Mesenchymal stem cell (in vitro differentiated cells and primary cell): ENCODE data around the gene EFHC1.

ENCODE experiments used
- DNase-seq: peaks from one replicate; pipeline ENCODE4 v3.0.0-alpha.2; 2013
- H2AFZ ChIP-seq: one replicate; pipeline ENCODE4 v1.6.1; 2013; ENCODE audit warnings: low read depth, mild to moderate bottlenecking, control low read depth, inconsistent platforms, low read length, moderate library complexity
- H2AK5ac ChIP-seq: 2 replicates; pipeline ENCODE4 v1.6.1; 2013; ENCODE audit warnings: low read length, moderate library complexity, mild to moderate bottlenecking, inconsistent platforms; ENCODE audit not compliant: severe bottlenecking
- H2BK120ac ChIP-seq: one replicate; pipeline ENCODE4 v1.6.1; 2013; ENCODE audit warnings: low read depth, mild to moderate bottlenecking, inconsistent platforms, low read length, moderate library complexity
- H2BK12ac ChIP-seq, 2 experiments: one replicate each; pipeline ENCODE4 v1.6.1; 2013; ENCODE audit warnings: inconsistent platforms in 2 of 2, low read length in 2 of 2, mild to moderate bottlenecking in 2 of 2, moderate library complexity in 2 of 2, control low read depth in 1 of 2
- H2BK15ac ChIP-seq: one replicate; pipeline ENCODE4 v1.6.1; 2013; ENCODE audit warnings: mild to moderate bottlenecking, low read depth, inconsistent platforms; ENCODE audit not compliant: poor library complexity, severe bottlenecking
- H2BK5ac ChIP-seq: 2 replicates; pipeline ENCODE4 v1.6.1; 2013; ENCODE audit warnings: low read depth, mild to moderate bottlenecking, low read length, control low read depth, inconsistent platforms; ENCODE audit not compliant: poor library complexity, severe bottlenecking
- H3K14ac ChIP-seq, 2 experiments: one replicate each; pipeline ENCODE4 v1.6.1; 2013; ENCODE audit warnings: inconsistent platforms in 2 of 2, low read length in 2 of 2, control low read depth in 1 of 2, mild to moderate bottlenecking in 1 of 2, moderate library complexity in 1 of 2
- H3K18ac ChIP-seq, 2 experiments: one replicate each; pipeline ENCODE4 v1.6.1; 2013; ENCODE audit warnings: inconsistent platforms in 2 of 2, low read length in 2 of 2, control low read depth in 1 of 2, low read depth in 1 of 2, mild to moderate bottlenecking in 1 of 2
- H3K23ac ChIP-seq, 2 experiments: one replicate each; pipeline ENCODE4 v1.6.1; 2013; ENCODE audit warnings: inconsistent platforms in 2 of 2, low read length in 2 of 2, mild to moderate bottlenecking in 2 of 2, moderate library complexity in 2 of 2, control low read depth in 1 of 2
- H3K27ac ChIP-seq: 2 replicates; pipeline ENCODE4 v1.5.1; 2013; ENCODE audit warnings: mild to moderate bottlenecking, moderate library complexity, low read length, control low read depth, inconsistent platforms; ENCODE audit not compliant: poor library complexity, severe bottlenecking
- H3K27me3 ChIP-seq, 2 experiments: 2 replicates each; pipeline versions ENCODE4 v1.6.1 to v1.7.0; 2013; ENCODE audit warnings: low read length in 2 of 2, mild to moderate bottlenecking in 2 of 2, moderate library complexity in 2 of 2, control low read depth in 1 of 2, inconsistent platforms in 1 of 2; ENCODE audit not compliant: control insufficient read depth in 1 of 2, insufficient read depth in 1 of 2
- H3K36me3 ChIP-seq, 2 experiments: 2 replicates each; pipeline versions ENCODE4 v1.6.1 to v1.7.0; 2013; ENCODE audit warnings: low read length in 2 of 2, control low read depth in 1 of 2, inconsistent platforms in 1 of 2, low read depth in 1 of 2, mild to moderate bottlenecking in 1 of 2; ENCODE audit not compliant: insufficient read depth in 2 of 2, control insufficient read depth in 1 of 2
- H3K4ac ChIP-seq, 2 experiments: one replicate each; pipeline ENCODE4 v1.6.1; 2013; ENCODE audit warnings: inconsistent platforms in 2 of 2, low read length in 2 of 2, mild to moderate bottlenecking in 2 of 2, moderate library complexity in 2 of 2, control low read depth in 1 of 2, low read depth in 1 of 2
- H3K4me1 ChIP-seq: 2 replicates; pipeline ENCODE4 v1.6.1; 2013; ENCODE audit warnings: low read depth, low read length, control low read depth; ENCODE audit not compliant: control insufficient read depth, insufficient read depth
- H3K4me2 ChIP-seq: 2 replicates; pipeline ENCODE4 v1.6.1; 2013; ENCODE audit warnings: low read length, mild to moderate bottlenecking, inconsistent platforms; ENCODE audit not compliant: poor library complexity, severe bottlenecking
- H3K4me3 ChIP-seq, 2 experiments: 2 replicates each; pipeline versions ENCODE4 v1.5.1 to v1.7.0; 2013; ENCODE audit warnings: low read length in 2 of 2, mild to moderate bottlenecking in 2 of 2, control low read depth in 1 of 2, low read depth in 1 of 2; ENCODE audit not compliant: insufficient read depth in 1 of 2
- H3K79me1 ChIP-seq: replicated peaks from 2 replicates; pipeline ENCODE4 v1.6.1; 2013; ENCODE audit warnings: mild to moderate bottlenecking, control low read depth, low read length, inconsistent platforms; ENCODE audit not compliant: poor library complexity, severe bottlenecking
- H3K9ac ChIP-seq: 2 replicates; pipeline ENCODE4 v1.7.0; 2013; ENCODE audit warnings: mild to moderate bottlenecking, low read length, moderate library complexity
- H3K9me3 ChIP-seq: 2 replicates; pipeline ENCODE4 v1.7.0; 2013; ENCODE audit warnings: mild to moderate bottlenecking, low read length; ENCODE audit not compliant: control insufficient read depth
- H4K8ac ChIP-seq: one replicate; pipeline ENCODE4 v1.6.1; 2013; ENCODE audit warnings: inconsistent platforms, mild to moderate bottlenecking, low read length, moderate library complexity
- H4K91ac ChIP-seq: one replicate; pipeline ENCODE4 v1.6.1; 2013; ENCODE audit warnings: mild to moderate bottlenecking, low read length, inconsistent platforms
- WGBS: methylation state at CpG from one replicate; pipeline ENCODE4 v1.1.7; 2013; ENCODE audit warnings: mixed read lengths; 5-methylcytosine and 5-hydroxymethylcytosine counted together

EFHC1 gene

GRCh38 chr6:52405243-52405642, 14.9 kb upstream of the EFHC1 start:
- H3K9ac ChIP-seq = no peak overlapping the region
- H3K18ac ChIP-seq = no peak overlapping the region
- H3K27ac ChIP-seq = no peak overlapping the region
- H2BK15ac ChIP-seq = no peak overlapping the region
- WGBS = 80% methylated on average over 1 of the region's 1 CpG
- H3K36me3 ChIP-seq = peaks cover 7 to 14% of the 10 kb centered on the region in 2 experiments
- no peaks in the 10 kb centered on the region for H3K9me3 ChIP-seq
- H3K4ac ChIP-seq = no peak overlapping the region
- DNase-seq = no peak
- H2BK5ac ChIP-seq = no peak overlapping the region
- no peak overlapping the region for H2AFZ ChIP-seq
- no peak overlapping the region for H3K14ac ChIP-seq
- no peak overlapping the region for H4K91ac ChIP-seq
- H3K4me2 ChIP-seq = no peak overlapping the region
- no peak overlapping the region for H3K4me3 ChIP-seq
- H3K23ac ChIP-seq = no peak overlapping the region
- no peaks in the 10 kb centered on the region for H3K27me3 ChIP-seq
- no peak overlapping the region for H2BK12ac ChIP-seq
- no peaks in the 10 kb centered on the region for H3K4me1 ChIP-seq
- no peak overlapping the region for H2AK5ac ChIP-seq
- H2BK120ac ChIP-seq = no peak overlapping the region
- peak overlapping the region; percentile 19 for H4K8ac ChIP-seq
- peaks cover 15% of the 10 kb centered on the region for H3K79me1 ChIP-seq

- no peak overlapping the region for H3K23ac ChIP-seq
- no peak overlapping the region for H4K91ac ChIP-seq
- H3K27ac ChIP-seq = no peak overlapping the region
- no peak overlapping the region for H3K18ac ChIP-seq
- no peak overlapping the region for H2BK5ac ChIP-seq
- H3K36me3 ChIP-seq = peaks cover 7 to 14% of the 10 kb centered on the region in 2 experiments
- no peak overlapping the region for H2BK120ac ChIP-seq
- H2BK12ac ChIP-seq = no peak overlapping the region
- H2AFZ ChIP-seq = no peak overlapping the region
- no peaks in the 10 kb centered on the region for H3K27me3 ChIP-seq
- no peak overlapping the region for H3K14ac ChIP-seq
- H3K4me2 ChIP-seq = no peak overlapping the region
- no peak overlapping the region for H3K9ac ChIP-seq
- no peak overlapping the region for H4K8ac ChIP-seq
- no peaks in the 10 kb centered on the region for H3K9me3 ChIP-seq
- H3K4me3 ChIP-seq = no peak overlapping the region
- no peak overlapping the region for H3K4ac ChIP-seq
- H3K4me1 ChIP-seq = no peaks in the 10 kb centered on the region
- DNase-seq = peak; percentile 79
- H2BK15ac ChIP-seq = no peak overlapping the region
- no peak overlapping the region for H2AK5ac ChIP-seq
- peaks cover 20% of the 10 kb centered on the region for H3K79me1 ChIP-seq
Observed at GRCh38 chr6:52407467-52407866, 12.7 kb upstream of the EFHC1 start.

- Histone ChIP-seq H2BK12ac (no peak overlapping the region), H3K18ac (no peak overlapping the region), H3K27me3 (no peaks in the 10 kb centered on the region), H3K27ac (no peak overlapping the region), H2AFZ (no peak overlapping the region), H3K4me3 (no peak overlapping the region), H3K9me3 (no peaks in the 10 kb centered on the region), H3K23ac (no peak overlapping the region), H3K79me1 (peaks cover 16% of the 10 kb centered on the region), H3K4me1 (no peaks in the 10 kb centered on the region), H2BK120ac (no peak overlapping the region), H3K9ac (peak overlapping the region; percentile 3), H3K4ac (no peak overlapping the region), H4K8ac (no peak overlapping the region), H4K91ac (no peak overlapping the region), H2AK5ac (no peak overlapping the region), H3K4me2 (no peak overlapping the region), H2BK15ac (no peak overlapping the region), H3K36me3 (no peaks in the 10 kb centered on the region), H2BK5ac (no peak overlapping the region), H3K14ac (no peak overlapping the region)
- no peak for DNase-seq
- WGBS = no CpG with 5 or more reads among the region's 1 CpG
Observed at GRCh38 chr6:52409499-52409898, 10.6 kb upstream of the EFHC1 start.

GRCh38 chr6:52410979-52411378, 9.2 kb upstream of the EFHC1 start:
- H3K27ac ChIP-seq = no peak overlapping the region
- H2BK5ac ChIP-seq = no peak overlapping the region
- no peak overlapping the region for H3K14ac ChIP-seq
- H2BK15ac ChIP-seq = no peak overlapping the region
- no peak overlapping the region for H2BK12ac ChIP-seq
- H3K36me3 ChIP-seq = no peaks in the 10 kb centered on the region
- H4K91ac ChIP-seq = no peak overlapping the region
- H3K79me1 ChIP-seq = peaks cover 13% of the 10 kb centered on the region
- no peak overlapping the region for H3K23ac ChIP-seq
- H3K4me1 ChIP-seq = no peaks in the 10 kb centered on the region
- H3K4me3 ChIP-seq = no peak overlapping the region
- no peak overlapping the region for H2BK120ac ChIP-seq
- no peak overlapping the region for H3K9ac ChIP-seq
- no peak overlapping the region for H3K18ac ChIP-seq
- no peaks in the 10 kb centered on the region for H3K9me3 ChIP-seq
- no peaks in the 10 kb centered on the region for H3K27me3 ChIP-seq
- no peak overlapping the region for H4K8ac ChIP-seq
- H3K4me2 ChIP-seq = no peak overlapping the region
- H2AFZ ChIP-seq = no peak overlapping the region
- no peak overlapping the region for H3K4ac ChIP-seq
- DNase-seq = peak; percentile 65
- H2AK5ac ChIP-seq = no peak overlapping the region
